Colonic mucosa (tissue), 4 donors: ENCODE data around the gene ABCD2. TPM values are rescaled to one million over a fixed set of nuclear protein-coding genes. Genes with fewer than 3 reads are reported as not detected.

Source experiments
- DNase-seq: peaks from one replicate; pipeline ENCODE4 v3.0.0-alpha.2; 2020
- H3K27ac ChIP-seq: fragments of 200-600 bp; one replicate; pipeline ENCODE4 v1.8.0; 2021
- H3K27me3 ChIP-seq: fragments of 200-600 bp; one replicate; pipeline ENCODE4 v1.8.0; 2021
- H3K36me3 ChIP-seq: fragments of 200-600 bp; one replicate; pipeline ENCODE4 v1.8.0; 2021
- H3K4me1 ChIP-seq: fragments of 200-600 bp; one replicate; pipeline ENCODE4 v1.8.0; 2021; ENCODE audit warnings: mild to moderate bottlenecking
- H3K4me3 ChIP-seq: fragments of 200-600 bp; one replicate; pipeline ENCODE4 v1.8.0; 2021
- H3K9ac ChIP-seq, 2 donors: one replicate each; pipeline ENCODE4 v1.7.0; 2013; ENCODE audit warnings: control low read depth in 2 of 2, low read depth in 2 of 2, low read length in 2 of 2
- H3K9me3 ChIP-seq: fragments of 200-600 bp; one replicate; pipeline ENCODE4 v1.8.0; 2021
- intact Hi-C: fragments of 100-400 bp; cut with DNase I; formaldehyde crosslinking; loops from one replicate; pipeline ENCODE4 v1.14.1; 2022
- total RNA-seq, 2 donors: library from RNA; stranded (reverse); fragmentation: NEBNext Ultra II Directional in 1 of 2; extraction: Animal tissue kit (Norgen Biotek cat#: 25700) in 1 of 2; gene quantifications; one replicate each; pipeline ENCODE4 v1.2.1, GENCODE V29; 2021
- TF ChIP-seq, protein P1 (sequence below): fragments of 200-600 bp; IDR thresholded peaks from one replicate; pipeline ENCODE4 v1.8.0; 2022; ENCODE audit warnings: antibody characterized with exemption, mild to moderate bottlenecking
- donor health status: healthy.
- donor health status: DM: no; HTN: no; CAD: no.
- donor health status: DM: no; HTN: no; CAD: no.

ABCD2 gene
- total RNA-seq, 2 donors from 2014 or later: 0.17 to 0.19 TPM

DNA sequence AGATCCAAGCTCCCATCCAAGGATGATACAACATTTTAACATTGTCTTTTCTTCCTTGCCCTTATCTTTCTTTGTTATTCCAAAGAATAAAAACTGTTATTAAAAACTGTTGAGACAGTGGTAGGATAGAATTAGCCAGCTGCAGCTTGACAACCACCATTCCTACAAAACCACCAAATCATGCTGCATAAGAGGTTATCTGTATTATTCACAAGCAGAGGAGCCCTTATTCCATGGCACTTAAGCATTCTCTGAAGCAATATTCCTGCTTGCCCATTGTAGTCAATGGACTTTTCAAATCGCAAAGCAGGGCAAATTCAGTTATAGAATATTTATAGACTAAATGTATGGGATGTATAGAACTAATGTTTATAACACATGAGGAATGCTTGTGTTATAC, 3.4 kb downstream of the ABCD2 start:
- Histone ChIP-seq H3K9ac (no peak overlapping the region), H3K9me3 (no peaks in the 10 kb centered on the region), H3K4me3 (no peak overlapping the region), H3K27ac (no peak overlapping the region), H3K27me3 (no peaks in the 10 kb centered on the region), H3K4me1 (no peaks in the 10 kb centered on the region), H3K36me3 (no peaks in the 10 kb centered on the region)
- no peak for DNase-seq
- intact Hi-C loops: no loop called here
- TF ChIP-seq, protein P1, sequence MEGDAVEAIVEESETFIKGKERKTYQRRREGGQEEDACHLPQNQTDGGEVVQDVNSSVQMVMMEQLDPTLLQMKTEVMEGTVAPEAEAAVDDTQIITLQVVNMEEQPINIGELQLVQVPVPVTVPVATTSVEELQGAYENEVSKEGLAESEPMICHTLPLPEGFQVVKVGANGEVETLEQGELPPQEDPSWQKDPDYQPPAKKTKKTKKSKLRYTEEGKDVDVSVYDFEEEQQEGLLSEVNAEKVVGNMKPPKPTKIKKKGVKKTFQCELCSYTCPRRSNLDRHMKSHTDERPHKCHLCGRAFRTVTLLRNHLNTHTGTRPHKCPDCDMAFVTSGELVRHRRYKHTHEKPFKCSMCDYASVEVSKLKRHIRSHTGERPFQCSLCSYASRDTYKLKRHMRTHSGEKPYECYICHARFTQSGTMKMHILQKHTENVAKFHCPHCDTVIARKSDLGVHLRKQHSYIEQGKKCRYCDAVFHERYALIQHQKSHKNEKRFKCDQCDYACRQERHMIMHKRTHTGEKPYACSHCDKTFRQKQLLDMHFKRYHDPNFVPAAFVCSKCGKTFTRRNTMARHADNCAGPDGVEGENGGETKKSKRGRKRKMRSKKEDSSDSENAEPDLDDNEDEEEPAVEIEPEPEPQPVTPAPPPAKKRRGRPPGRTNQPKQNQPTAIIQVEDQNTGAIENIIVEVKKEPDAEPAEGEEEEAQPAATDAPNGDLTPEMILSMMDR: no peak

DNA sequence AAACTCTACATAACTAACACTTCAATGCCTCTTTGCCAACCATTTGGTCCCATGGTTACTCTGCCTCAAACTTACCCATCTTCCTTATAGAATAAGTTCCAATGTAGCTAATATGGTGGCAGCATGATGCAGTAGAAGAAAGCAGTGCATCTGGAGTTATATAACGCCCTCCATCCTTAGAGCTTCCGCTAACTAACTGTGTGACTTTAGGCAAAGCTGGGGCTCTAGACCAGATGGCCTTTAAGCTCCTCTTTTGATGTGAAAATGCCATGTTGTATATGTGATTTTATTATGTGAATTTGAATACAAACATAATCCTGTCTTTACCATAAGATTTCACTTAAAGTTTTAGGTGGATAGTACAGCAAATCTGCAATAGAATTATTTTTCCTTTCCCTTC, 6.1 kb downstream of the ABCD2 start:
- H3K9ac ChIP-seq: no peak overlapping the region
- no peak overlapping the region for H3K27ac ChIP-seq
- H3K4me3 ChIP-seq: no peak overlapping the region
- DNase-seq: no peak
- H3K27me3 ChIP-seq: no peaks in the 10 kb centered on the region
- TF ChIP-seq, protein P1: no peak
- no peaks in the 10 kb centered on the region for H3K9me3 ChIP-seq
- intact Hi-C loops: no loop called here
- no peaks in the 10 kb centered on the region for H3K4me1 ChIP-seq
- H3K36me3 ChIP-seq: no peaks in the 10 kb centered on the region

DNA sequence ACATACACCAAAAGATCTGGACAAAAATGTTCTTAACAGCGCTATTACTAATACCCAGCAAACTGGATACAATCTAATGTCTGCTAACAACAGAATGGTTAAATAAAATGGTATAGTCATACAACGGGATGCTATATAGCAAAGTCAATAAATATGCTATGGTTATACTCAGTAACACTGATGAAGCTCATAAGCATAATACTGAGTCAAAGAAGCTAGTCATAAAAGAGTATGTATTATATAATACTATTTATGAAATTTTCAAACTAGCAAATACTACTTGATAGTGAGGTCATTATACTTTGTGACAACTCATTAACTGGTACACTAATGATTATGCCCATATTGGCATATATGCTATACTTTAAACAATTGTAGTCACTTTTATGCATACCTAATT, 7.4 kb downstream of the ABCD2 start:
- intact Hi-C loops: no loop called here
- Histone ChIP-seq H3K27ac (no peak overlapping the region), H3K36me3 (no peaks in the 10 kb centered on the region), H3K4me3 (no peak overlapping the region), H3K9me3 (no peaks in the 10 kb centered on the region), H3K4me1 (no peaks in the 10 kb centered on the region), H3K27me3 (no peaks in the 10 kb centered on the region), H3K9ac (no peak overlapping the region)
- TF ChIP-seq, protein P1: no peak
- no peak for DNase-seq

DNA sequence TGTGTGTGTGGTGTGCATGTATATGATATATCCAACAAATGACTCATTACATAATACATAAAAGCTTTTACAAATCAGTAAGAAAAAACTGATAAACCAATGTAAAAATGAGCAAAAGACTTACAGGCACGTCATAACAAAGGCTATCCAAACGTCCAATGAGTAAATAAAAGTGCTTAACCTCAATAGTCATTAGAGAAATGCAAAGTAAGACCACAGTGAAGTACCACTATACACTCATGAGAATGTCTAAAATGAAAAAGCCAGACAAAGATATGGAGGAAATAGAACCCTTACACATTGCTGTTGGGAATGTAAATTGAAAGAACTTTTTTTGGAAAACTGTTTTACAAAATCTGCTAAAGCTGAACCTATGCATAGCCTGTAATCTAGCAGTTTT, 7.8 kb downstream of the ABCD2 start:
- no peak overlapping the region for H3K9ac ChIP-seq
- no peaks in the 10 kb centered on the region for H3K27me3 ChIP-seq
- H3K4me3 ChIP-seq: no peak overlapping the region
- H3K4me1 ChIP-seq: no peaks in the 10 kb centered on the region
- H3K36me3 ChIP-seq: no peaks in the 10 kb centered on the region
- no peak for DNase-seq
- intact Hi-C loops: no loop called here
- H3K9me3 ChIP-seq: no peaks in the 10 kb centered on the region
- no peak overlapping the region for H3K27ac ChIP-seq
- TF ChIP-seq, protein P1: no peak

DNA sequence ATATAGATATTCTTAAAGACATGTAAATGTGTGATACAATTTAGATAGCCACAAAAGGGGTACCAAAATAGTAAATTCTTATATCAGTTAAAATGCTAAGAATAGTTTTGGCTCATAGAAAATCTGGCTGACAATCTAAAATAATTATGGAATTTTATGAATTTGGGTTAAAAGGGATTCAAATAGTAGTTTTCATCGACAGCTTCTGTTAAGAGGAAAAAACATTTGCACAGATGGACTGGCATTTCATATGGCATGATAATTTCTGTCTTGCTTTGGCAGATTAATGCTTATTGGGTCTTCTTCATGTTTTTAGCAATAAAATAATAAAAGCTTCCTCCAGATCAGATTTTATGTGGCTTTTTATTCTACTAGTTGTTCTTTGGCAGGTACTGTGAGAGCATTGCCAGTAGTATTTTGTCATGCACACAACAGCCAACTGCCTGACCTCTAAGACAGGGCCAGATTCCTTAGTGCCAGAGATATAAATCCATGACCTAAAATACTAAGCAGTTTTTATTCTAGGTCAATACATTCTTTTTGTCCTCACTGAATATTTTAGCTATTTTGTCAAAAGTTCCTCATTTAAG, 9.1 kb downstream of the ABCD2 start:
- Histone ChIP-seq H3K4me1 (no peaks in the 10 kb centered on the region), H3K36me3 (no peaks in the 10 kb centered on the region), H3K9ac (no peak overlapping the region), H3K9me3 (no peaks in the 10 kb centered on the region), H3K27ac (no peak overlapping the region), H3K4me3 (no peak overlapping the region), H3K27me3 (no peaks in the 10 kb centered on the region)
- TF ChIP-seq, protein P1: no peak
- DNase-seq: no peak
- intact Hi-C loops: no loop called here
